Measurements from ENCODE around the gene MS4A2. TPM values are rescaled to one million over a fixed set of nuclear protein-coding genes. Genes with fewer than 3 reads are reported as not detected.
"Not testable (repeated sequence)": the region's sequence is repeated elsewhere in the genome, so short reads cannot be mapped to it uniquely, and the experiment has no call there.

Gene MS4A2
- total RNA-seq, 1 donor from 2014 or later = not detected

- H3K27me3 Mint-ChIP-seq (ENCODE audit: insufficient read depth) = no peaks in the 10 kb centered on the region
- no peaks in the 10 kb centered on the region for H3K4me1 Mint-ChIP-seq (ENCODE audit: low read depth)
- H3K4me3 Mint-ChIP-seq = no peak overlapping the region
- intact Hi-C loops (cut with micrococcal nuclease) = no loop called here
- no peak for DNase-seq (ENCODE audit: low spot score)
- no peaks in the 10 kb centered on the region for H3K36me3 Mint-ChIP-seq (ENCODE audit: low read depth)
- H3K9me3 Mint-ChIP-seq = no peaks in the 10 kb centered on the region
- no peak overlapping the region for H3K27ac Mint-ChIP-seq
Observed at GRCh38 chr11:60078745-60079144, 9.7 kb upstream of the MS4A2 start.

DNA sequence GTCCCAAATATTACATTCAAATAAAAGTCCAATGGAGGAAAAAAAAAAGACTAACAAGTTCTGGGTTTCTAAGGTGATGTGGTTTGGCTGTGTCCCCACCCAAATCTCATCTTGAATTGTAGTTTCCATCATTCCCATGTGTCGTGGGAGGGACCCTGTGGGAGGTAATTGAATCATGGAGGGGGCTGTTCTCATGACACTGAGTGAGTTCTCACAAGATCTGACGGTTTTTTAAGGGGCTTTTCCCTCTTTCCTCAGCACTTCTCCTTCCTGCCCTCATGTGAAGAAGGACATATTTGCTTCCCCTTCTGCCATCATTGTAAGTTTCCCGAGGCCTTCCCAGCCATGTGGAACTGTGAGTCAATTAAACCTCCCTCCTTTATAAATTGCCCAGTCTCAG is 7.9 kb upstream of the MS4A2 start:
- H3K27me3 Mint-ChIP-seq (ENCODE audit: insufficient read depth) = no peaks in the 10 kb centered on the region
- H3K27ac Mint-ChIP-seq = no peak overlapping the region
- H3K36me3 Mint-ChIP-seq (ENCODE audit: low read depth) = no peaks in the 10 kb centered on the region
- no peak for DNase-seq (ENCODE audit: low spot score)
- H3K4me3 Mint-ChIP-seq = no peak overlapping the region
- H3K4me1 Mint-ChIP-seq (ENCODE audit: low read depth) = no peaks in the 10 kb centered on the region
- no peaks in the 10 kb centered on the region for H3K9me3 Mint-ChIP-seq
- intact Hi-C loops (cut with micrococcal nuclease) = no loop called here

GRCh38 chr11:60084631-60085273 is 3.7 kb upstream of the MS4A2 start:
- Mint-ChIP-seq H3K27me3 (ENCODE audit: insufficient read depth) (no peaks in the 10 kb centered on the region), H3K36me3 (ENCODE audit: low read depth) (no peaks in the 10 kb centered on the region), H3K4me1 (ENCODE audit: low read depth) (no peaks in the 10 kb centered on the region), H3K27ac (no peak overlapping the region), H3K9me3 (no peaks in the 10 kb centered on the region), H3K4me3 (no peak overlapping the region)
- DNase-seq (ENCODE audit: low spot score) = no peak
- intact Hi-C loops (cut with micrococcal nuclease) = no loop called here

GRCh38 chr11:60085909-60086308 is 2.6 kb upstream of the MS4A2 start:
- Mint-ChIP-seq H3K9me3 (no peaks in the 10 kb centered on the region), H3K4me1 (ENCODE audit: low read depth) (no peaks in the 10 kb centered on the region), H3K4me3 (no peak overlapping the region), H3K36me3 (ENCODE audit: low read depth) (no peaks in the 10 kb centered on the region), H3K27ac (no peak overlapping the region), H3K27me3 (ENCODE audit: insufficient read depth) (no peaks in the 10 kb centered on the region)
- intact Hi-C loops (cut with micrococcal nuclease) = no loop called here
- DNase-seq (ENCODE audit: low spot score) = no peak

GRCh38 chr11:60087239-60087638 is 1.2 kb upstream of the MS4A2 start:
- Mint-ChIP-seq H3K27ac (no peak overlapping the region), H3K27me3 (ENCODE audit: insufficient read depth) (no peaks in the 10 kb centered on the region), H3K36me3 (ENCODE audit: low read depth) (no peaks in the 10 kb centered on the region), H3K4me1 (ENCODE audit: low read depth) (no peaks in the 10 kb centered on the region), H3K4me3 (no peak overlapping the region), H3K9me3 (no peaks in the 10 kb centered on the region)
- intact Hi-C loops (cut with micrococcal nuclease) = no loop called here
- no peak for DNase-seq (ENCODE audit: low spot score)

GRCh38 chr11:60095477-60096120 is 7.1 kb downstream of the MS4A2 start:
- no peak for DNase-seq (ENCODE audit: low spot score)
- no peaks in the 10 kb centered on the region for H3K9me3 Mint-ChIP-seq
- H3K36me3 Mint-ChIP-seq (ENCODE audit: low read depth) = no peaks in the 10 kb centered on the region
- intact Hi-C loops (cut with micrococcal nuclease) = no loop called here
- peaks cover 2% of the 10 kb centered on the region for H3K27me3 Mint-ChIP-seq (ENCODE audit: insufficient read depth)
- H3K27ac Mint-ChIP-seq = no peak overlapping the region
- no peak overlapping the region for H3K4me3 Mint-ChIP-seq
- no peaks in the 10 kb centered on the region for H3K4me1 Mint-ChIP-seq (ENCODE audit: low read depth)

- Mint-ChIP-seq H3K27me3 (ENCODE audit: insufficient read depth) (peaks cover 2% of the 10 kb centered on the region), H3K9me3 (no peaks in the 10 kb centered on the region), H3K36me3 (ENCODE audit: low read depth) (no peaks in the 10 kb centered on the region), H3K4me3 (no peak overlapping the region), H3K27ac (no peak overlapping the region), H3K4me1 (ENCODE audit: low read depth) (no peaks in the 10 kb centered on the region)
- intact Hi-C loops (cut with micrococcal nuclease) = no loop called here
- DNase-seq (ENCODE audit: low spot score) = no peak
Observed at GRCh38 chr11:60097189-60097588, 8.7 kb downstream of the MS4A2 start.

DNA sequence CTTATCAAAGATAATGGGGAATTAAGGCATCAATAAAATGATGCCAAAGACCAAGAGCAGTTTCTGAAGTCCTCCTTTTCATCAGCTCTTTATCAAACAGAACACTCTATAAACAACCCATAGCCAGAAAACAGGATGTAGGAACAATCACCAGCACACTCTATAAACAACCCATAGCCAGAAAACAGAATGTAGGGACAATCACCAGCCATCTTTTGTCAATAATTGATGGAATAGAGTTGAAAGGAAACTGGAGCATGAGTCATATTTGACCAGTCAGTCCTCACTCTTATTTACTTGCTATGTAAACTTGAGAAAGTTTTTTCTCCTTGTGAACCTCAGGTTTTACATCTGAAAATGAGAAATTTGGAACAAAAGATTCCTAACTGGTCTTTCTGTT is 10.0 kb downstream of the MS4A2 start:
- no peak overlapping the region for H3K27ac Mint-ChIP-seq
- no peaks in the 10 kb centered on the region for H3K36me3 Mint-ChIP-seq (ENCODE audit: low read depth)
- H3K4me3 Mint-ChIP-seq = no peak overlapping the region
- H3K27me3 Mint-ChIP-seq (ENCODE audit: insufficient read depth) = no peaks in the 10 kb centered on the region
- no peaks in the 10 kb centered on the region for H3K4me1 Mint-ChIP-seq (ENCODE audit: low read depth)
- no peak for DNase-seq (ENCODE audit: low spot score)
- no peaks in the 10 kb centered on the region for H3K9me3 Mint-ChIP-seq
- intact Hi-C loops (cut with micrococcal nuclease) = no loop called here

GRCh38 chr11:60100516-60100915 is 12.1 kb downstream of the MS4A2 start:
- Mint-ChIP-seq H3K27ac (no peak overlapping the region), H3K9me3 (no peaks in the 10 kb centered on the region), H3K27me3 (ENCODE audit: insufficient read depth) (no peaks in the 10 kb centered on the region), H3K4me3 (no peak overlapping the region), H3K36me3 (ENCODE audit: low read depth) (no peaks in the 10 kb centered on the region), H3K4me1 (ENCODE audit: low read depth) (no peaks in the 10 kb centered on the region)
- DNase-seq (ENCODE audit: low spot score) = no peak
- intact Hi-C loops (cut with micrococcal nuclease) = no loop called here

GRCh38 chr11:60101368-60101767 is 12.9 kb downstream of the MS4A2 start:
- H3K9me3 Mint-ChIP-seq; H3K27me3 Mint-ChIP-seq (ENCODE audit: insufficient read depth); intact Hi-C loops (cut with micrococcal nuclease); H3K4me3 Mint-ChIP-seq; DNase-seq (ENCODE audit: low spot score); H3K4me1 Mint-ChIP-seq (ENCODE audit: low read depth); H3K27ac Mint-ChIP-seq; H3K36me3 Mint-ChIP-seq (ENCODE audit: low read depth): not testable (repeated sequence)

- H3K27me3 Mint-ChIP-seq (ENCODE audit: insufficient read depth); DNase-seq (ENCODE audit: low spot score); H3K27ac Mint-ChIP-seq; H3K9me3 Mint-ChIP-seq; H3K4me3 Mint-ChIP-seq; intact Hi-C loops (cut with micrococcal nuclease); H3K4me1 Mint-ChIP-seq (ENCODE audit: low read depth); H3K36me3 Mint-ChIP-seq (ENCODE audit: low read depth): not testable (repeated sequence)
Observed at GRCh38 chr11:60104471-60105115, 16.1 kb downstream of the MS4A2 start.

GRCh38 chr11:60108631-60109030 is 20.2 kb downstream of the MS4A2 start:
- intact Hi-C loops (cut with micrococcal nuclease); H3K27ac Mint-ChIP-seq; DNase-seq (ENCODE audit: low spot score); H3K36me3 Mint-ChIP-seq (ENCODE audit: low read depth); H3K27me3 Mint-ChIP-seq (ENCODE audit: insufficient read depth); H3K4me3 Mint-ChIP-seq; H3K4me1 Mint-ChIP-seq (ENCODE audit: low read depth); H3K9me3 Mint-ChIP-seq: not testable (repeated sequence)

GRCh38 chr11:60111793-60112192 is 23.3 kb downstream of the MS4A2 start:
- Mint-ChIP-seq H3K27ac (no peak overlapping the region), H3K9me3 (no peaks in the 10 kb centered on the region), H3K4me3 (no peak overlapping the region), H3K4me1 (ENCODE audit: low read depth) (no peaks in the 10 kb centered on the region), H3K27me3 (ENCODE audit: insufficient read depth) (peaks cover 3% of the 10 kb centered on the region), H3K36me3 (ENCODE audit: low read depth) (no peaks in the 10 kb centered on the region)
- no peak for DNase-seq (ENCODE audit: low spot score)
- intact Hi-C loops (cut with micrococcal nuclease) = no loop called here

All from activated T-helper 1 cell treated with anti-CD3 and anti-CD28 coated beads, Interleukin-12 subunit alpha, Interleukin-12 subunit beta, Interleukin-2, Interleukin-4 antibody, amounts not matched to agents 30 ng/mL and 10 ng/mL and 1 ng/mL, durations not matched to agents 14 hours and 24 hours and 36 hours (primary cell).